GM04504 (cell line): ENCODE results near the gene CPZ.

Experiments
- DNase-seq: peaks from one replicate; pipeline ENCODE4 v3.0.0-alpha.2; 2012; ENCODE audit warnings: low read depth

Gene CPZ

GRCh38 chr4:8581094-8581861, 11.3 kb upstream of the CPZ start:
- no peak for DNase-seq

GRCh38 chr4:8582016-8582415, 10.5 kb upstream of the CPZ start:
- DNase-seq = no peak

GRCh38 chr4:8582436-8582835, 10.1 kb upstream of the CPZ start:
- DNase-seq = no peak

GRCh38 chr4:8582941-8583654, 9.5 kb upstream of the CPZ start:
- no peak for DNase-seq

GRCh38 chr4:8583655-8584025, 8.9 kb upstream of the CPZ start:
- DNase-seq = no peak

- no peak for DNase-seq
Measured at GRCh38 chr4:8585186-8585585, 7.4 kb upstream of the CPZ start.

GRCh38 chr4:8585721-8586212, 6.8 kb upstream of the CPZ start:
- DNase-seq = no peak

- DNase-seq = no peak
Measured at GRCh38 chr4:8586246-8586645, 6.3 kb upstream of the CPZ start.

GRCh38 chr4:8586671-8587468, 5.7 kb upstream of the CPZ start:
- DNase-seq = no peak

- no peak for DNase-seq
Measured at GRCh38 chr4:8587469-8588195, 4.9 kb upstream of the CPZ start.

- no peak for DNase-seq
Measured at GRCh38 chr4:8588196-8588470, 4.4 kb upstream of the CPZ start.

- DNase-seq = no peak
Measured at GRCh38 chr4:8589336-8589735, 3.2 kb upstream of the CPZ start.

- DNase-seq = no peak
Measured at GRCh38 chr4:8589823-8590545, 2.6 kb upstream of the CPZ start.

- DNase-seq = no peak
Measured at GRCh38 chr4:8590546-8590880, 2.1 kb upstream of the CPZ start.

GRCh38 chr4:8591114-8591513, 1.5 kb upstream of the CPZ start:
- DNase-seq = no peak

GRCh38 chr4:8591626-8592365, 769 bp upstream of the CPZ start:
- DNase-seq = no peak

GRCh38 chr4:8593264-8594096, 915 bp downstream of the CPZ start:
- DNase-seq = no peak

GRCh38 chr4:8594097-8595038, 1.8 kb downstream of the CPZ start:
- peak; percentile 47 for DNase-seq
